Endodermal cell (in vitro differentiated cells): Measurements from ENCODE around the gene LYPD3. TPM values are rescaled to one million over a fixed set of nuclear protein-coding genes. Genes with fewer than 3 reads are reported as not detected.

Experiments used
- DNase-seq: peaks from one replicate; pipeline ENCODE4 v3.0.0-alpha.2; 2017
- H3K27ac ChIP-seq: 2 replicates; pipeline ENCODE4 v1.5.1; 2013; ENCODE audit warnings: mild to moderate bottlenecking, low read depth, low read length, moderate library complexity
- H3K27me3 ChIP-seq: 2 replicates; pipeline ENCODE4 v1.6.1; 2013; ENCODE audit warnings: mild to moderate bottlenecking, low read length, moderate library complexity; ENCODE audit not compliant: insufficient read depth, control insufficient read depth, poor library complexity, severe bottlenecking
- H3K36me3 ChIP-seq: 2 replicates; pipeline ENCODE4 v1.7.0; 2013; ENCODE audit warnings: mild to moderate bottlenecking, low read length, moderate library complexity; ENCODE audit not compliant: control insufficient read depth, insufficient read depth
- H3K4me1 ChIP-seq: one replicate; pipeline ENCODE4 v1.7.0; 2013; ENCODE audit warnings: low read length; ENCODE audit not compliant: control insufficient read depth, insufficient read depth
- H3K4me3 ChIP-seq: 2 replicates; pipeline ENCODE4 v1.5.1; 2013; ENCODE audit warnings: mild to moderate bottlenecking, low read length, moderate library complexity
- H3K9ac ChIP-seq: 2 replicates; pipeline ENCODE4 v1.6.1; 2013; ENCODE audit warnings: mild to moderate bottlenecking, low read length, moderate library complexity; ENCODE audit not compliant: poor library complexity, severe bottlenecking; ENCODE audit errors: extremely low read depth
- H3K9me3 ChIP-seq: 2 replicates; pipeline ENCODE4 v1.6.1; 2013; ENCODE audit warnings: mild to moderate bottlenecking, low read length, moderate library complexity; ENCODE audit not compliant: control insufficient read depth
- H3K27ac Mint-ChIP-seq: 2 replicates; pipeline ENCODE4 v1.8.0; 2020; ENCODE audit warnings: mixed read lengths
- H3K27me3 Mint-ChIP-seq: 2 replicates; pipeline ENCODE4 v1.8.0; 2021; ENCODE audit warnings: mild to moderate bottlenecking, mixed read lengths; ENCODE audit not compliant: insufficient read depth
- H3K36me3 Mint-ChIP-seq: 2 replicates; pipeline ENCODE4 v1.8.0; 2020; ENCODE audit warnings: low read depth, mixed read lengths
- H3K4me1 Mint-ChIP-seq: 2 replicates; pipeline ENCODE4 v1.8.0; 2020; ENCODE audit warnings: mixed read lengths
- H3K4me3 Mint-ChIP-seq: 2 replicates; pipeline ENCODE4 v1.8.0; 2020; ENCODE audit warnings: mild to moderate bottlenecking, moderate library complexity, mixed read lengths
- H3K9me3 Mint-ChIP-seq: 2 replicates; pipeline ENCODE4 v1.8.0; 2020; ENCODE audit warnings: mild to moderate bottlenecking, mixed read lengths
- WGBS, 2 experiments: methylation state at CpG; one replicate each; pipeline versions ENCODE4 v1.1.5 to v1.1.7; 2013; ENCODE audit warnings: missing lambda C conversion rate in 2 of 2, mixed read lengths in 1 of 2; ENCODE audit not compliant: insufficient coverage in 1 of 2, insufficient read length in 1 of 2; 5-methylcytosine and 5-hydroxymethylcytosine counted together
- total RNA-seq, 2 donors: library from RNA; stranded (reverse); fragmentation: NEBNext Ultra II Directional in 1 of 2; extraction: Animal tissue kit (Norgen Biotek cat#: 25700) in 1 of 2; gene quantifications; 2 replicates in 1 of 2; 3 replicates in 1 of 2; pipeline ENCODE4 v1.2.1, GENCODE V29; 2021
- TF ChIP-seq, protein P1 (sequence below): fragments of 200-600 bp; sonication (generic); conservative IDR thresholded peaks from 2 replicates; pipeline ENCODE4 v1.5.0; 2021; ENCODE audit warnings: antibody characterized with exemption, mild to moderate bottlenecking

LYPD3 gene
- total RNA-seq, 2 donors from 2014 or later = 0.33 to 0.51 TPM

DNA sequence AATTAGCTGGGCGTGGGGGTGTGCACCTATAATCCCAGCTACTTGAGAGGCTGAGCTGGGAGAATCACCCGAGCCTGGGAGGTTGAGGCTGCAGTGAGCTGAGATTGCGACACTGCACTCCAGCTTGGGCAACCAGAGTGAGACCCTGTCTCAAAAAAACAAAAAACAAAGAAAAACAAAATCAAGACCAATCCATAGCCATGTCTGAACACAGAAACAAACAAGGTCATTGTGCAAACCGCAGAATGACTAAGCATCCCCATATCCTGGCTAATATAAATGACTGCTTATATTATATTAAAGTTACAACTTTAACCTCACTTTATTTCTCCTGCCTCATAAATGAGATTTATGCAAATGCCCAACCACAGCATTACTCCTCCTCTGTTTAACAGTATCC, 2.3 kb upstream of the LYPD3 start:
- 87 to 93% methylated on average over 3 to 4 of the region's 4 CpGs for WGBS, 2 experiments
- peaks cover 19% of the 10 kb centered on the region for H3K9me3 Mint-ChIP-seq
- H3K4me3 Mint-ChIP-seq = no peak overlapping the region
- no peaks in the 10 kb centered on the region for H3K4me1 ChIP-seq
- no peak for DNase-seq
- H3K27ac Mint-ChIP-seq = no peak overlapping the region
- no peak overlapping the region for H3K9ac ChIP-seq
- no peaks in the 10 kb centered on the region for H3K36me3 Mint-ChIP-seq
- H3K27ac ChIP-seq = no peak overlapping the region
- TF ChIP-seq, protein P1, sequence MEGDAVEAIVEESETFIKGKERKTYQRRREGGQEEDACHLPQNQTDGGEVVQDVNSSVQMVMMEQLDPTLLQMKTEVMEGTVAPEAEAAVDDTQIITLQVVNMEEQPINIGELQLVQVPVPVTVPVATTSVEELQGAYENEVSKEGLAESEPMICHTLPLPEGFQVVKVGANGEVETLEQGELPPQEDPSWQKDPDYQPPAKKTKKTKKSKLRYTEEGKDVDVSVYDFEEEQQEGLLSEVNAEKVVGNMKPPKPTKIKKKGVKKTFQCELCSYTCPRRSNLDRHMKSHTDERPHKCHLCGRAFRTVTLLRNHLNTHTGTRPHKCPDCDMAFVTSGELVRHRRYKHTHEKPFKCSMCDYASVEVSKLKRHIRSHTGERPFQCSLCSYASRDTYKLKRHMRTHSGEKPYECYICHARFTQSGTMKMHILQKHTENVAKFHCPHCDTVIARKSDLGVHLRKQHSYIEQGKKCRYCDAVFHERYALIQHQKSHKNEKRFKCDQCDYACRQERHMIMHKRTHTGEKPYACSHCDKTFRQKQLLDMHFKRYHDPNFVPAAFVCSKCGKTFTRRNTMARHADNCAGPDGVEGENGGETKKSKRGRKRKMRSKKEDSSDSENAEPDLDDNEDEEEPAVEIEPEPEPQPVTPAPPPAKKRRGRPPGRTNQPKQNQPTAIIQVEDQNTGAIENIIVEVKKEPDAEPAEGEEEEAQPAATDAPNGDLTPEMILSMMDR = no peak
- H3K27me3 Mint-ChIP-seq = peaks cover 47% of the 10 kb centered on the region
- H3K27me3 ChIP-seq = peaks cover 24% of the 10 kb centered on the region
- H3K4me1 Mint-ChIP-seq = no peaks in the 10 kb centered on the region
- no peak overlapping the region for H3K4me3 ChIP-seq
- H3K9me3 ChIP-seq = no peaks in the 10 kb centered on the region
- no peaks in the 10 kb centered on the region for H3K36me3 ChIP-seq

DNA sequence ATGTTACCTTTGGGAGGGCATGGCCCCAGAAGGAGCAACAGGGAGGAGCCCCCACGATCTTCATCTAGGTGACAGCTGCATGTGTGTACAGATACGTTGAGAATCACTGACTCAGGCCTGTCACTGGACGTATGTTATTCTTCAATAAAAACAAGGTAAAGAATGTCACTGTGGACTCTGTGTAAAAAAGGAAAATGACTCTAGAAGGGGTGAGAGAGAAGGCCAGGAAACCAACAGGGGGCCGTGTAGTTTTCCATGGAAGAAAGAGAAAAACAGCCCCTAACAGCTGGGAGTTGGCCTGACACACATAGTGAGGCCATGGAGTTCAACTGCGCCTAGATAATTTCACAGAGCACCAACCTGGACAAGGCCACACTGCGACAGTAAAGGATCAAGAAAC, 1.9 kb upstream of the LYPD3 start:
- Mint-ChIP-seq H3K27me3 (peaks cover 52% of the 10 kb centered on the region), H3K9me3 (peaks cover 19% of the 10 kb centered on the region), H3K4me1 (no peaks in the 10 kb centered on the region), H3K4me3 (no peak overlapping the region), H3K27ac (no peak overlapping the region), H3K36me3 (no peaks in the 10 kb centered on the region)
- no peaks in the 10 kb centered on the region for H3K9me3 ChIP-seq
- H3K4me3 ChIP-seq = no peak overlapping the region
- H3K27me3 ChIP-seq = peaks cover 29% of the 10 kb centered on the region
- H3K4me1 ChIP-seq = no peaks in the 10 kb centered on the region
- no peaks in the 10 kb centered on the region for H3K36me3 ChIP-seq
- H3K9ac ChIP-seq = no peak overlapping the region
- no peak overlapping the region for H3K27ac ChIP-seq
- WGBS, 2 experiments = 88 to 92% methylated on average over 6 of the region's 6 CpGs
- DNase-seq = no peak
- TF ChIP-seq, protein P1 = no peak

DNA sequence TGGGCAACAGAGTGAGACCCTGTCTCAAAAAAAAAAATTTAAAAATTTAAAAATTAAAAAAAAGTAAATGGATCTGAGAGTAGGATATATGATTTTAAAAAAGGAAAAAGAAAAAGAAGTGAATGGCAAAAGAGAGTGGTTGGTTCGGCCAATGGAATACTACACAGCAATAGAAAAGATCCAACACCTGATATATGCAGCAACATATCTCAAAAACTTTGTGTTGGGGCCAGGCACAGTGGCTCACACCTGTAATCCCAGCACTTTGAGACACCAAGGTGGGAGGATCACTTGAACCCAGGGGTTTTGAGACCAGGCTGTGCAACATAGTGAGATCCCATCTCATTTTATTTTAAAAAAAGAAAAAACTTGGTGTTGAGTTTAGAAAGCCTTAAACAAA, 1.4 kb upstream of the LYPD3 start:
- TF ChIP-seq, protein P1 = no peak
- Histone ChIP-seq H3K9ac (no peak overlapping the region), H3K36me3 (no peaks in the 10 kb centered on the region), H3K4me3 (no peak overlapping the region), H3K27me3 (peaks cover 34% of the 10 kb centered on the region), H3K9me3 (no peaks in the 10 kb centered on the region), H3K4me1 (no peaks in the 10 kb centered on the region), H3K27ac (no peak overlapping the region)
- H3K27ac Mint-ChIP-seq = no peak overlapping the region
- no peaks in the 10 kb centered on the region for H3K4me1 Mint-ChIP-seq
- H3K9me3 Mint-ChIP-seq = peaks cover 19% of the 10 kb centered on the region
- 90% methylated on average over 1 of the region's 1 CpG; no CpG with 5 or more reads in 1 of the 2 experiments for WGBS, 2 experiments
- no peak overlapping the region for H3K4me3 Mint-ChIP-seq
- H3K36me3 Mint-ChIP-seq = no peaks in the 10 kb centered on the region
- H3K27me3 Mint-ChIP-seq = peaks cover 57% of the 10 kb centered on the region
- DNase-seq = no peak
